ENCODE data around the gene OMG.

- TF ChIP-seq CTCF (IDR thresholded peaks at IDR 0.05) (no peak), POLR2A (IDR thresholded peaks at IDR 0.05) (no peak)
Measured at GRCh38 chr17:31291820-31292219, 5.2 kb downstream of the OMG start.

Data from esophagus squamous epithelium (tissue), 4 donors.